Adrenal gland (tissue), 5 donors: ENCODE data around the gene BUD23.

Experiments
- POLR2A ChIP-seq, 2 donors: fragments of 450-650 bp; IDR thresholded peaks; one replicate each; pipeline ENCODE4 v1.6.1; 2017; ENCODE audit warnings: antibody characterized with exemption in 2 of 2, mild to moderate bottlenecking in 2 of 2, moderate library complexity in 1 of 2
- TF ChIP-seq, protein P1 (sequence below), 6 experiments: fragments of 450-650 bp in 4 of 6; fragments of 200-600 bp in 2 of 6; sonication (generic) in 1 of 6; IDR thresholded peaks; 1 replicate in 5 of 6; 2 replicates in 1 of 6; pipeline versions ENCODE4 v1.5.1 to v1.8.0; 2016 to 2021; ENCODE audit warnings: antibody characterized with exemption in 6 of 6, mild to moderate bottlenecking in 2 of 6, moderate library complexity in 1 of 6
- donor health status: DM: no; HTN: no; CAD: no.

DNA sequence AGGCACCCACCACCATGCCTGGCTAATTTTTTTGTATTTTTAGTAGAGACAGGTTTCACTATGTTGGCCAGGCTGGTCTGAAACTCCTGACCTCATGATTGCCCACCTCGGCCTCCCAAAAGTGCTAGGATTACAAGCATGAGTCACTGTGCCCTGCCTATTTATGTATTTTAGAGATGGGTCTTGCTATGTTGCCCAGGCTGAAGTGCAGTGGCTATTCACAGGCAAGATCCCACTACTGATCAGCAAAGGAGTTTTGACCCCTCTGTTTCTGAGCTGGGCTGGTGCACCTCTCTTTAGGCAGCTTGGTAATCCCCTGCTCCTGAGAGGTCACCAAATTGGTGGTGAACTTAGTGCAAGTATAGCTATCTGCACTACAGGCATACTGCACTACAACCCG is 49.0 kb downstream of the BUD23 start:
- TF ChIP-seq POLR2A (IDR thresholded peaks at IDR 0.05): no peak
- TF ChIP-seq, protein P1, sequence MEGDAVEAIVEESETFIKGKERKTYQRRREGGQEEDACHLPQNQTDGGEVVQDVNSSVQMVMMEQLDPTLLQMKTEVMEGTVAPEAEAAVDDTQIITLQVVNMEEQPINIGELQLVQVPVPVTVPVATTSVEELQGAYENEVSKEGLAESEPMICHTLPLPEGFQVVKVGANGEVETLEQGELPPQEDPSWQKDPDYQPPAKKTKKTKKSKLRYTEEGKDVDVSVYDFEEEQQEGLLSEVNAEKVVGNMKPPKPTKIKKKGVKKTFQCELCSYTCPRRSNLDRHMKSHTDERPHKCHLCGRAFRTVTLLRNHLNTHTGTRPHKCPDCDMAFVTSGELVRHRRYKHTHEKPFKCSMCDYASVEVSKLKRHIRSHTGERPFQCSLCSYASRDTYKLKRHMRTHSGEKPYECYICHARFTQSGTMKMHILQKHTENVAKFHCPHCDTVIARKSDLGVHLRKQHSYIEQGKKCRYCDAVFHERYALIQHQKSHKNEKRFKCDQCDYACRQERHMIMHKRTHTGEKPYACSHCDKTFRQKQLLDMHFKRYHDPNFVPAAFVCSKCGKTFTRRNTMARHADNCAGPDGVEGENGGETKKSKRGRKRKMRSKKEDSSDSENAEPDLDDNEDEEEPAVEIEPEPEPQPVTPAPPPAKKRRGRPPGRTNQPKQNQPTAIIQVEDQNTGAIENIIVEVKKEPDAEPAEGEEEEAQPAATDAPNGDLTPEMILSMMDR (IDR thresholded peaks at IDR 0.05): no peak
